Activated CD8-positive, alpha-beta memory T cell treated with anti-CD3 and anti-CD28 coated beads, Interleukin-2, amount 50 U/mL, for 1 hour (primary cell): ENCODE measurements around the gene INPP4B.

Experiments
- DNase-seq: peaks from one replicate; pipeline ENCODE4 v3.0.0-alpha.2; 2020; ENCODE audit errors: extremely low read depth

Gene INPP4B

GRCh38 chr4:142727149-142727548, 119.0 kb downstream of the INPP4B start:
- no peak for DNase-seq

- DNase-seq, result no peak
These were observed 120.2 kb downstream of the INPP4B start for GRCh38 chr4:142725886-142726285.

GRCh38 chr4:142721187-142721586, 124.9 kb downstream of the INPP4B start:
- DNase-seq, result no peak

- no peak for DNase-seq
These were observed 126.1 kb downstream of the INPP4B start for GRCh38 chr4:142719854-142720541.

GRCh38 chr4:142718981-142719380, 127.1 kb downstream of the INPP4B start:
- no peak for DNase-seq

- DNase-seq, result no peak
These were observed 130.4 kb downstream of the INPP4B start for GRCh38 chr4:142715727-142716126.

GRCh38 chr4:142713282-142714030, 132.6 kb downstream of the INPP4B start:
- DNase-seq, result no peak

- no peak for DNase-seq
These were observed 137.9 kb downstream of the INPP4B start for GRCh38 chr4:142708231-142708630.

- no peak for DNase-seq
These were observed 138.7 kb downstream of the INPP4B start for GRCh38 chr4:142707401-142707800.

- no peak for DNase-seq
These were observed 139.7 kb downstream of the INPP4B start for GRCh38 chr4:142706381-142706780.

- DNase-seq, result no peak
These were observed 140.3 kb downstream of the INPP4B start for GRCh38 chr4:142705820-142706219.

- DNase-seq, result no peak
These were observed 142.3 kb downstream of the INPP4B start for GRCh38 chr4:142703694-142704309.

- DNase-seq, result no peak
These were observed 145.1 kb downstream of the INPP4B start for GRCh38 chr4:142701017-142701416.

- DNase-seq, result no peak
These were observed 145.6 kb downstream of the INPP4B start for GRCh38 chr4:142700531-142700930.

GRCh38 chr4:142698552-142698951, 147.5 kb downstream of the INPP4B start:
- no peak for DNase-seq

- DNase-seq, result no peak
These were observed 148.2 kb downstream of the INPP4B start for GRCh38 chr4:142697928-142698327.

GRCh38 chr4:142697320-142697719, 148.8 kb downstream of the INPP4B start:
- no peak for DNase-seq

GRCh38 chr4:142696334-142697122, 149.6 kb downstream of the INPP4B start:
- DNase-seq, result no peak

GRCh38 chr4:142690406-142691163, 155.5 kb downstream of the INPP4B start:
- no peak for DNase-seq

- DNase-seq, result no peak
These were observed 158.4 kb downstream of the INPP4B start for GRCh38 chr4:142687547-142688275.

- DNase-seq, result no peak
These were observed 160.0 kb downstream of the INPP4B start for GRCh38 chr4:142686081-142686480.
